Measurements from ENCODE around the gene SNAPC1. TPM values are rescaled to one million over a fixed set of nuclear protein-coding genes. Genes with fewer than 3 reads are reported as not detected.
"Not testable (repeated sequence)": the region's sequence is repeated elsewhere in the genome, so short reads cannot be mapped to it uniquely, and the experiment has no call there.

Gene SNAPC1
- total RNA-seq, 2 experiments from 2014 or later: 6.4 to 6.5 TPM

- Mint-ChIP-seq H3K27ac (peak overlapping the region; percentile 6), H3K27me3 (ENCODE audit: low read depth) (no peaks in the 10 kb centered on the region), H3K4me1 (ENCODE audit: low read depth) (peaks cover 61% of the 10 kb centered on the region), H3K4me3 (peak overlapping the region; percentile 86), H3K36me3 (ENCODE audit: low read depth) (peaks cover 61% of the 10 kb centered on the region), H3K9me3 (ENCODE audit: insufficient read depth) (no peaks in the 10 kb centered on the region)
- no peak for ATAC-seq
- ChIA-PET POLR2A (interaction anchor here (0.6 to 1.5 kb wide), 4 partner anchors 12 to 60 kb away, joined by 3 to 4 read pairs (median 4); no protein-coding TSS in a partner anchor), CTCF (interaction anchor here (0.7 to 8.0 kb wide), 10 partner anchors 12 to 464 kb away, joined by 3 to 62 read pairs (median 4); partner anchors contain the start of gene SNAPC1)
- no peak for DNase-seq
Measured at GRCh38 chr14:61749867-61750266, 12.4 kb upstream of the SNAPC1 start.

GRCh38 chr14:61750708-61751474, 11.3 kb upstream of the SNAPC1 start:
- peak; percentile 98 for ATAC-seq
- peak; percentile 89 for DNase-seq
- ChIA-PET CTCF (interaction anchor here (1.1 to 8.0 kb wide), 5 partner anchors 11 to 465 kb away, joined by 4 to 62 read pairs (median 7); partner anchors contain the start of gene SNAPC1), POLR2A (interaction anchor here (0.7 to 1.5 kb wide), 2 partner anchors 22 to 59 kb away, joined by 4 read pairs; no protein-coding TSS in a partner anchor)
- H3K36me3 Mint-ChIP-seq (ENCODE audit: low read depth): peaks cover 51% of the 10 kb centered on the region
- peak overlapping the region; percentile 86 for H3K4me3 Mint-ChIP-seq
- no peaks in the 10 kb centered on the region for H3K9me3 Mint-ChIP-seq (ENCODE audit: insufficient read depth)
- H3K27me3 Mint-ChIP-seq (ENCODE audit: low read depth): no peaks in the 10 kb centered on the region
- H3K4me1 Mint-ChIP-seq (ENCODE audit: low read depth): peaks cover 56% of the 10 kb centered on the region
- peak overlapping the region; percentile 83 for H3K27ac Mint-ChIP-seq

- peaks cover 53% of the 10 kb centered on the region for H3K4me1 Mint-ChIP-seq (ENCODE audit: low read depth)
- POLR2A ChIA-PET: no interaction called here
- DNase-seq (no peak), ATAC-seq (no peak)
- no peaks in the 10 kb centered on the region for H3K27me3 Mint-ChIP-seq (ENCODE audit: low read depth)
- CTCF ChIA-PET: interaction anchor here (1.1 to 8.0 kb wide), 3 partner anchors 10 to 86 kb away, joined by 4 to 62 read pairs (median 33); partner anchors contain the start of gene SNAPC1
- peak overlapping the region; percentile 86 for H3K4me3 Mint-ChIP-seq
- peak overlapping the region; percentile 58 for H3K27ac Mint-ChIP-seq
- no peaks in the 10 kb centered on the region for H3K9me3 Mint-ChIP-seq (ENCODE audit: insufficient read depth)
- peaks cover 47% of the 10 kb centered on the region for H3K36me3 Mint-ChIP-seq (ENCODE audit: low read depth)
Measured at GRCh38 chr14:61751475-61751989, 10.7 kb upstream of the SNAPC1 start.

GRCh38 chr14:61752626-61753025, 9.6 kb upstream of the SNAPC1 start:
- DNase-seq (no peak), ATAC-seq (no peak)
- Mint-ChIP-seq H3K4me3 (no peak overlapping the region), H3K4me1 (ENCODE audit: low read depth) (peaks cover 45% of the 10 kb centered on the region), H3K9me3 (ENCODE audit: insufficient read depth) (no peaks in the 10 kb centered on the region), H3K36me3 (ENCODE audit: low read depth) (peaks cover 38% of the 10 kb centered on the region), H3K27ac (no peak overlapping the region), H3K27me3 (ENCODE audit: low read depth) (peaks cover 5% of the 10 kb centered on the region)
- POLR2A ChIA-PET: interaction anchor here (0.6 to 1.9 kb wide), 2 partner anchors 9 to 428 kb away, joined by 3 to 9 read pairs; partner anchors contain the start of gene SNAPC1
- CTCF ChIA-PET: interaction anchor here (1.0 to 8.0 kb wide), 4 partner anchors 9 to 108 kb away, joined by 3 to 62 read pairs (median 19); partner anchors contain the start of gene SNAPC1

- Mint-ChIP-seq H3K36me3 (ENCODE audit: low read depth) (peaks cover 31% of the 10 kb centered on the region), H3K9me3 (ENCODE audit: insufficient read depth) (no peaks in the 10 kb centered on the region), H3K27ac (no peak overlapping the region), H3K4me3 (no peak overlapping the region), H3K4me1 (ENCODE audit: low read depth) (peaks cover 42% of the 10 kb centered on the region), H3K27me3 (ENCODE audit: low read depth) (peaks cover 5% of the 10 kb centered on the region)
- ATAC-seq: no peak
- no peak for DNase-seq
- POLR2A ChIA-PET: interaction anchor here (1.9 kb wide), 1 partner anchor 8 kb away, joined by 9 read pairs; the partner anchor contains the start of gene SNAPC1
- CTCF ChIA-PET: interaction anchor here (1.0 to 8.0 kb wide), 6 partner anchors 8 to 335 kb away, joined by 3 to 62 read pairs (median 4); partner anchors contain the start of gene SNAPC1
Measured at GRCh38 chr14:61753631-61754030, 8.6 kb upstream of the SNAPC1 start.

GRCh38 chr14:61754627-61755381, 7.4 kb upstream of the SNAPC1 start:
- Mint-ChIP-seq H3K27ac (no peak overlapping the region), H3K9me3 (ENCODE audit: insufficient read depth) (no peaks in the 10 kb centered on the region), H3K4me3 (no peak overlapping the region), H3K4me1 (ENCODE audit: low read depth) (peaks cover 35% of the 10 kb centered on the region), H3K36me3 (ENCODE audit: low read depth) (peaks cover 26% of the 10 kb centered on the region), H3K27me3 (ENCODE audit: low read depth) (peaks cover 5% of the 10 kb centered on the region)
- DNase-seq (no peak), ATAC-seq (no peak)
- ChIA-PET POLR2A (no interaction called here), CTCF (interaction anchor here (0.7 to 8.0 kb wide), 4 partner anchors 34 to 230 kb away, joined by 3 to 62 read pairs (median 3); no protein-coding TSS in a partner anchor)

- not testable (repeated sequence) for H3K27ac Mint-ChIP-seq, ATAC-seq, DNase-seq
Measured at GRCh38 chr14:61755382-61755742, 6.9 kb upstream of the SNAPC1 start.

GRCh38 chr14:61756135-61756534, 6.1 kb upstream of the SNAPC1 start:
- CTCF ChIA-PET: interaction anchor here (1.8 to 8.0 kb wide), 3 partner anchors 11 to 81 kb away, joined by 4 to 62 read pairs (median 17); no protein-coding TSS in a partner anchor

More at GRCh38 chr14:61755382-61755742, 6.9 kb upstream of the SNAPC1 start:
- not testable (repeated sequence) for H3K4me3 Mint-ChIP-seq; H3K9me3 Mint-ChIP-seq (ENCODE audit: insufficient read depth); H3K27me3 Mint-ChIP-seq (ENCODE audit: low read depth)
- ChIA-PET CTCF (interaction anchor here (8.0 kb wide), 1 partner anchor 82 kb away, joined by 62 read pairs; no protein-coding TSS in a partner anchor), POLR2A (interaction anchor here (0.7 kb wide), 1 partner anchor 17 kb away, joined by 3 read pairs; no protein-coding TSS in a partner anchor)
- Mint-ChIP-seq H3K4me1 (ENCODE audit: low read depth) (peaks cover 30% of the 10 kb centered on the region), H3K36me3 (ENCODE audit: low read depth) (peaks cover 22% of the 10 kb centered on the region)

GRCh38 chr14:61759878-61760277, 2.3 kb upstream of the SNAPC1 start:
- no peak overlapping the region for H3K4me3 Mint-ChIP-seq
- ChIA-PET POLR2A (interaction anchor here (1.1 kb wide), 1 partner anchor 65 kb away, joined by 3 read pairs; the partner anchor contains the start of gene HIF1A), CTCF (interaction anchor here (1.7 to 4.2 kb wide), 3 partner anchors 9 to 77 kb away, joined by 3 to 33 read pairs (median 9); no protein-coding TSS in a partner anchor)
- H3K9me3 Mint-ChIP-seq (ENCODE audit: insufficient read depth): no peaks in the 10 kb centered on the region
- no peak overlapping the region for H3K27ac Mint-ChIP-seq
- H3K36me3 Mint-ChIP-seq (ENCODE audit: low read depth): peaks cover 10% of the 10 kb centered on the region
- no peak for ATAC-seq
- peaks cover 31% of the 10 kb centered on the region for H3K4me1 Mint-ChIP-seq (ENCODE audit: low read depth)
- no peak for DNase-seq
- peaks cover 5% of the 10 kb centered on the region for H3K27me3 Mint-ChIP-seq (ENCODE audit: low read depth)

More at GRCh38 chr14:61756135-61756534, 6.1 kb upstream of the SNAPC1 start:
- POLR2A ChIA-PET: interaction anchor here (0.7 kb wide), 1 partner anchor 16 kb away, joined by 3 read pairs; no protein-coding TSS in a partner anchor
- H3K9me3 Mint-ChIP-seq (ENCODE audit: insufficient read depth): no peaks in the 10 kb centered on the region
- H3K4me1 Mint-ChIP-seq (ENCODE audit: low read depth): peaks cover 24% of the 10 kb centered on the region
- DNase-seq (no peak), ATAC-seq (no peak)
- peaks cover 5% of the 10 kb centered on the region for H3K27me3 Mint-ChIP-seq (ENCODE audit: low read depth)
- peaks cover 17% of the 10 kb centered on the region for H3K36me3 Mint-ChIP-seq (ENCODE audit: low read depth)
- no peak overlapping the region for H3K27ac Mint-ChIP-seq
- H3K4me3 Mint-ChIP-seq: no peak overlapping the region

- H3K4me3 Mint-ChIP-seq: peak overlapping the region; percentile 87
- H3K36me3 Mint-ChIP-seq (ENCODE audit: low read depth): peaks cover 12% of the 10 kb centered on the region
- no peak for DNase-seq
- peaks cover 44% of the 10 kb centered on the region for H3K4me1 Mint-ChIP-seq (ENCODE audit: low read depth)
- H3K27me3 Mint-ChIP-seq (ENCODE audit: low read depth): peaks cover 5% of the 10 kb centered on the region
- ChIA-PET POLR2A (interaction anchor here (0.9 to 2.4 kb wide), 12 partner anchors 9 to 439 kb away, joined by 3 to 9 read pairs (median 4); no protein-coding TSS in a partner anchor), CTCF (interaction anchor here (0.6 to 4.2 kb wide), 12 partner anchors 11 to 365 kb away, joined by 3 to 40 read pairs (median 4); no protein-coding TSS in a partner anchor)
- peak; percentile 9 for ATAC-seq
- peak overlapping the region; percentile 93 for H3K27ac Mint-ChIP-seq
- no peaks in the 10 kb centered on the region for H3K9me3 Mint-ChIP-seq (ENCODE audit: insufficient read depth)
Measured at GRCh38 chr14:61761557-61761956, 663 bp upstream of the SNAPC1 start.
